NCI-H2227 (cell line): ENCODE data around the gene PIM1.
"Not testable (repeated sequence)": the region's sequence is repeated elsewhere in the genome, so short reads cannot be mapped to it uniquely, and the experiment has no call there.

Experiments used
- DNase-seq: peaks from one replicate; lab custom pipeline; 2025; ENCODE audit not compliant: unreplicated experiment; lab: John Stamatoyannopoulos, UW

PIM1 gene

GRCh38 chr6:37170273-37171200 lies 585 bp downstream of the PIM1 start:
- peak; percentile 76 for DNase-seq

- DNase-seq, result peak; percentile 37
Measured at GRCh38 chr6:37171201-37171969, 1.4 kb downstream of the PIM1 start.

- peak; percentile 87 for DNase-seq
Measured at GRCh38 chr6:37171970-37172812, 2.2 kb downstream of the PIM1 start.

- DNase-seq, result no peak
Measured at GRCh38 chr6:37172912-37173492, 3.0 kb downstream of the PIM1 start.

GRCh38 chr6:37173493-37174195 lies 3.7 kb downstream of the PIM1 start:
- DNase-seq, result no peak

GRCh38 chr6:37174196-37174514 lies 4.2 kb downstream of the PIM1 start:
- DNase-seq, result no peak

- no peak for DNase-seq
Measured at GRCh38 chr6:37174515-37175331, 4.8 kb downstream of the PIM1 start.

- DNase-seq, result no peak
Measured at GRCh38 chr6:37175332-37176267, 5.6 kb downstream of the PIM1 start.

- no peak for DNase-seq
Measured at GRCh38 chr6:37176268-37177076, 6.5 kb downstream of the PIM1 start.

GRCh38 chr6:37177077-37177934 lies 7.4 kb downstream of the PIM1 start:
- no peak for DNase-seq

- no peak for DNase-seq
Measured at GRCh38 chr6:37177935-37178517, 8.1 kb downstream of the PIM1 start.

- no peak for DNase-seq
Measured at GRCh38 chr6:37180075-37180474, 10.1 kb downstream of the PIM1 start.

GRCh38 chr6:37180610-37181009 lies 10.7 kb downstream of the PIM1 start:
- not testable (repeated sequence) for DNase-seq

- no peak for DNase-seq
Measured at GRCh38 chr6:37182736-37183590, 13.0 kb downstream of the PIM1 start.
